SK-N-SH (cell line): ENCODE measurements around the gene TMEM69. TPM values are rescaled to one million over a fixed set of nuclear protein-coding genes. Genes with fewer than 3 reads are reported as not detected.
A peak's percentile ranks its signal among the peaks of the same experiment; 100 is the strongest.

Source experiments
- CTCF ChIA-PET: fragments of 300-600, 350-600 bp; formaldehyde crosslinking; extraction: SDS; loops from one replicate; lab custom pipeline; 2021; lab: Yijun Ruan, JAX
- POLR2A ChIA-PET: fragments of 350-600 bp; sonication (Branson Sonifier 250); formaldehyde crosslinking; extraction: SDS; loops from one replicate; lab custom pipeline; 2020; ENCODE audit warnings: antibody characterized with exemption, inconsistent platforms; lab: Yijun Ruan, JAX
- DNase-seq: peaks from one replicate; pipeline ENCODE4 v3.0.0; 2012
- H2AFZ ChIP-seq: fragments of 200-600 bp; sonication (generic); 2 replicates; pipeline ENCODE4 v1.8.1; 2016; ENCODE audit warnings: antibody characterized with exemption, mild to moderate bottlenecking, low read depth
- H3F3A ChIP-seq: fragments of 200-600 bp; sonication (generic); replicated peaks from 2 replicates; pipeline ENCODE3; 2016; ENCODE audit warnings: antibody characterized with exemption, mild to moderate bottlenecking; ENCODE audit not compliant: insufficient read depth
- H3K27ac ChIP-seq, 2 experiments: fragments of 200-500 bp in 1 of 2; fragments of 200-600 bp in 1 of 2; sonication (Bioruptor generic) in 1 of 2; sonication (generic), shearing (Covaris generic) in 1 of 2; 2 replicates each; pipeline versions ENCODE4 v1.5.1 to v1.6.1; 2014 to 2016; ENCODE audit warnings: low read depth in 2 of 2, inconsistent platforms in 1 of 2, low read length in 1 of 2, mild to moderate bottlenecking in 1 of 2, mixed read lengths in 1 of 2
- H3K27me3 ChIP-seq: fragments of 200-600 bp; sonication (generic), shearing (Covaris generic); 2 replicates; pipeline ENCODE4 v1.6.1; 2016; ENCODE audit warnings: mixed run types; ENCODE audit not compliant: insufficient read depth
- H3K36me3 ChIP-seq, 2 experiments: fragments of 200-500 bp in 1 of 2; fragments of 200-600 bp in 1 of 2; sonication (Bioruptor generic) in 1 of 2; sonication (generic) in 1 of 2; replicated peaks in 1 of 2; 2 replicates each; pipeline versions ENCODE3 to v1.5.1; 2014 to 2016; ENCODE audit warnings: low read length in 1 of 2, mild to moderate bottlenecking in 1 of 2; ENCODE audit not compliant: insufficient read depth in 2 of 2, control insufficient read depth in 1 of 2
- H3K4me1 ChIP-seq, 2 experiments: fragments of 200-500 bp in 1 of 2; fragments of 200-600 bp in 1 of 2; sonication (Bioruptor generic) in 1 of 2; sonication (generic), shearing (Covaris generic) in 1 of 2; 2 replicates each; pipeline versions ENCODE4 v1.5.1 to v1.6.1; 2014 to 2016; ENCODE audit warnings: low read depth in 1 of 2, low read length in 1 of 2, mixed run types in 1 of 2; ENCODE audit not compliant: insufficient read depth in 2 of 2, control insufficient read depth in 1 of 2
- H3K4me2 ChIP-seq: fragments of 200-600 bp; sonication (generic), shearing (Covaris generic); 2 replicates; pipeline ENCODE4 v1.6.1; 2017; ENCODE audit warnings: mixed run types
- H3K4me3 ChIP-seq, 2 experiments: fragments of 200-500 bp in 1 of 2; fragments of 200-600 bp in 1 of 2; sonication (Bioruptor generic) in 1 of 2; sonication (generic), shearing (Covaris generic) in 1 of 2; 2 replicates each; pipeline versions ENCODE4 v1.5.1 to v1.8.1; 2014 to 2016; ENCODE audit warnings: low read depth in 2 of 2, inconsistent platforms in 1 of 2, low read length in 1 of 2, mild to moderate bottlenecking in 1 of 2, mixed read lengths in 1 of 2, moderate library complexity in 1 of 2
- H3K79me2 ChIP-seq: fragments of 200-600 bp; sonication (generic); 2 replicates; pipeline ENCODE4 v1.8.1; 2017; ENCODE audit warnings: mild to moderate bottlenecking; ENCODE audit not compliant: insufficient read depth
- H3K9ac ChIP-seq: fragments of 200-600 bp; sonication (generic); 2 replicates; pipeline ENCODE4 v1.6.1; 2017; ENCODE audit warnings: mixed run types
- H3K9me2 ChIP-seq: fragments of 200-600 bp; sonication (generic); 2 replicates; pipeline ENCODE4 v1.6.1; 2017; ENCODE audit warnings: mixed run types
- H3K9me3 ChIP-seq: fragments of 200-600 bp; sonication (generic); 2 replicates; pipeline ENCODE4 v1.6.1; 2017; ENCODE audit warnings: mixed run types, mild to moderate bottlenecking, moderate library complexity
- H4K20me1 ChIP-seq: fragments of 200-600 bp; sonication (generic); 2 replicates; pipeline ENCODE4 v1.6.1; 2017; ENCODE audit warnings: mild to moderate bottlenecking, mixed run types; ENCODE audit not compliant: insufficient read depth
- CHD2 ChIP-seq: fragments of 150-350 bp; IDR thresholded peaks from 2 replicates; pipeline ENCODE4 v1.6.1; 2018; ENCODE audit warnings: low read length; ENCODE audit not compliant: partially characterized antibody
- ELF1 ChIP-seq: IDR thresholded peaks from 2 replicates; pipeline ENCODE4 v1.4.0; 2012
- EP300 ChIP-seq, 2 experiments: IDR thresholded peaks; 2 replicates each; pipeline versions ENCODE4 v1.4.0 to v1.6.1; 2012; ENCODE audit warnings: borderline replicate concordance in 1 of 2, low read depth in 1 of 2, low read length in 1 of 2
- EZH2phosphoT487 ChIP-seq: fragments of 200-600 bp; sonication (generic); IDR thresholded peaks from 2 replicates; pipeline ENCODE4 v1.6.1; 2017; ENCODE audit warnings: low read depth, mixed run types, mild to moderate bottlenecking, antibody characterized with exemption, moderate library complexity, borderline replicate concordance
- FOSL2 ChIP-seq: IDR thresholded peaks from 2 replicates; pipeline ENCODE4 v1.4.0; 2012; ENCODE audit warnings: low read depth, mild to moderate bottlenecking, moderate library complexity, borderline replicate concordance
- FOXJ3 ChIP-seq: sonication (generic); formaldehyde crosslinking; IDR thresholded peaks from 2 replicates; pipeline ENCODE4 v1.5.1; 2020; ENCODE audit warnings: mild to moderate bottlenecking, missing genetic modification reagents
- GATA2 ChIP-seq: sonication (generic); formaldehyde crosslinking; IDR thresholded peaks from 2 replicates; pipeline ENCODE4 v1.5.0; 2020; ENCODE audit warnings: mild to moderate bottlenecking, missing genetic modification reagents
- JUND ChIP-seq: IDR thresholded peaks from 2 replicates; pipeline ENCODE4 v1.4.0; 2012
- MEF2A ChIP-seq: IDR thresholded peaks from 2 replicates; pipeline ENCODE4 v1.4.0; 2012; ENCODE audit warnings: low read depth, borderline replicate concordance
- MXI1 ChIP-seq: IDR thresholded peaks from 2 replicates; pipeline ENCODE4 v1.6.1; 2012; ENCODE audit warnings: mild to moderate bottlenecking, low read depth, low read length, improper control_type of control experiment
- NRF1 ChIP-seq: IDR thresholded peaks from 2 replicates; pipeline ENCODE4 v1.6.1; 2012; ENCODE audit warnings: low read depth, mild to moderate bottlenecking, low read length
- PBX3 ChIP-seq: IDR thresholded peaks from 2 replicates; pipeline ENCODE4; 2012
- POLR2AphosphoS5 ChIP-seq: IDR thresholded peaks from 2 replicates; pipeline ENCODE4 v1.6.1; 2012; ENCODE audit warnings: low read depth, low read length
- RCOR1 ChIP-seq: fragments of 150-350 bp; IDR thresholded peaks from 2 replicates; pipeline ENCODE4 v1.6.1; 2017; ENCODE audit warnings: antibody characterized with exemption, low read length
- REST ChIP-seq: IDR thresholded peaks from 2 replicates; pipeline ENCODE4 v1.6.1; 2012; ENCODE audit warnings: mild to moderate bottlenecking, low read depth, low read length, moderate library complexity
- RFX5 ChIP-seq: IDR thresholded peaks from 2 replicates; pipeline ENCODE4 v1.6.1; 2012; ENCODE audit warnings: mild to moderate bottlenecking, improper control_type of control experiment, low read length
- RXRA ChIP-seq: IDR thresholded peaks from 2 replicates; pipeline ENCODE4 v1.4.0; 2012; ENCODE audit warnings: low read depth, mild to moderate bottlenecking, borderline replicate concordance
- SIN3A ChIP-seq: IDR thresholded peaks from 2 replicates; pipeline ENCODE4 v1.6.1; 2012; ENCODE audit warnings: low read depth, mild to moderate bottlenecking, low read length, moderate library complexity, borderline replicate concordance
- SMC3 ChIP-seq: IDR thresholded peaks from 2 replicates; pipeline ENCODE4 v1.6.1; 2012; ENCODE audit warnings: low read depth, low read length, improper control_type of control experiment
- TAF1 ChIP-seq: IDR thresholded peaks from 2 replicates; pipeline ENCODE4 v1.6.1; 2012; ENCODE audit warnings: low read depth, mild to moderate bottlenecking, low read length, moderate library complexity, borderline replicate concordance
- TCF12 ChIP-seq: IDR thresholded peaks from 2 replicates; pipeline ENCODE4 v1.4.0; 2012
- TEAD4 ChIP-seq: IDR thresholded peaks from 2 replicates; pipeline ENCODE4 v1.4.0; 2012; ENCODE audit warnings: mild to moderate bottlenecking, borderline replicate concordance; ENCODE audit not compliant: insufficient read depth
- USF1 ChIP-seq: IDR thresholded peaks from 2 replicates; pipeline ENCODE4 v1.4.0; 2012; ENCODE audit warnings: low read depth, borderline replicate concordance
- USF2 ChIP-seq: fragments of 150-350 bp; IDR thresholded peaks from 2 replicates; pipeline ENCODE4 v1.6.1; 2017; ENCODE audit warnings: antibody characterized with exemption, low read length, low read depth, borderline replicate concordance
- ZBTB33 ChIP-seq: IDR thresholded peaks from 2 replicates; pipeline ENCODE4 v1.4.0; 2012; ENCODE audit warnings: low read depth, borderline replicate concordance
- WGBS: methylation state at CpG from one replicate; pipeline ENCODE4 v1.1.6; 2017; ENCODE audit warnings: low lambda C conversion rate; 5-methylcytosine and 5-hydroxymethylcytosine counted together
- polyA plus RNA-seq, 3 experiments: library from polyadenylated mRNA; depleted of rRNA; stranded (reverse); fragments of >200 nt; gene quantifications; 2 replicates each; pipeline ENCODE4 v1.2.3, GENCODE V29; 2012

Gene TMEM69
- polyA plus RNA-seq, 1 of the 3 experiments (the other 2 are of a cell fraction): 46.1 TPM

GRCh38 chr1:45687014-45687753, 797 bp upstream of the TMEM69 start:
- peak; percentile 90 for DNase-seq
- ChIA-PET CTCF (interaction anchor here (0.8 kb wide), 1 partner anchor 677 kb away, joined by 4 read pairs; no protein-coding TSS in a partner anchor), POLR2A (interaction anchor here (1.0 to 2.4 kb wide), 4 partner anchors 15 to 192 kb away, joined by 4 to 20 read pairs (median 4); partner anchors contain the start of gene NASP)
- Histone ChIP-seq H3K4me3 (peak overlapping the region; percentile 92 to 95), H2AFZ (peak overlapping the region; percentile 80), H3K9me3 (no peaks in the 10 kb centered on the region), H3K9ac (peak overlapping the region; percentile 92), H3F3A (peaks cover 7% of the 10 kb centered on the region), H3K27me3 (no peaks in the 10 kb centered on the region), H3K27ac (peak overlapping the region; percentile 93 to 97), H3K4me2 (peak overlapping the region; percentile 85), H3K4me1 (peaks cover 14 to 20% of the 10 kb centered on the region in 2 experiments; a peak in 3 of 4 replicates), H3K9me2 (no peaks in the 10 kb centered on the region), H3K79me2 (peaks cover 80% of the 10 kb centered on the region), H4K20me1 (peaks cover 25% of the 10 kb centered on the region), H3K36me3 (peaks cover 5 to 12% of the 10 kb centered on the region in 2 experiments)
- 0% methylated on average over 26 of the region's 44 CpGs for WGBS
- TF ChIP-seq PBX3 (no peak), RFX5 (peak; percentile 86), USF2 (no peak), SMC3 (no peak), NRF1 (peak; percentile 88), ZBTB33 (no peak), FOXJ3 (CRISPR knock-in tag) (no peak), JUND (no peak), GATA2 (CRISPR knock-in tag) (no peak), MEF2A (no peak), ELF1 (no peak; the same call in none of the 2 replicates), RCOR1 (no peak; the same call in 1 of the 2 replicates), MXI1 (peak; percentile 38; the same call in 1 of the 2 replicates), POLR2AphosphoS5 (peak; percentile 96), SIN3A (no peak; the same call in 1 of the 2 replicates), EP300 (IDR thresholded peaks at IDR 0.05; ENCODE audit: borderline replicate concordance in 1 of 2, low read depth in 1 of 2, low read length in 1 of 2) (no peak), USF1 (no peak), TAF1 (peak; percentile 82), EZH2phosphoT487 (no peak), FOSL2 (no peak), RXRA (no peak), CHD2 (peak; percentile 81), TEAD4 (no peak), REST (no peak), TCF12 (peak; percentile 10; the same call in 1 of the 2 replicates)
